GM12878 (cell line): ENCODE results near the gene COPG2. TPM values are rescaled to one million over a fixed set of nuclear protein-coding genes. Genes with fewer than 3 reads are reported as not detected.

Experiments
- ATAC-seq: fragments of 200-7000 bp; cut with Tn5 transposase; 3 replicates; pipeline ENCODE4 v1.9.1; 2020; ENCODE audit warnings: mild to moderate bottlenecking, moderate library complexity
- BruUV-seq: library from RNA; stranded (reverse); fragments of 400-500 nt; replicated peaks from 2 replicates; lab custom pipeline; 2021; lab: Mats Ljungman, UMichigan
- CTCF ChIA-PET: fragments of 300-600 bp; sonication (Branson Sonifier 250); formaldehyde crosslinking; extraction: SDS; loops from one replicate; lab custom pipeline; 2021; ENCODE audit warnings: inconsistent platforms; lab: Yijun Ruan, JAX
- POLR2A ChIA-PET: fragments of 350-600 bp; formaldehyde crosslinking; extraction: SDS; loops from one replicate; lab custom pipeline; 2021; ENCODE audit warnings: inconsistent platforms; lab: Charles Lee
- RAD21 ChIA-PET: fragments of 300-600 bp; sonication (Branson Sonifier 250); formaldehyde crosslinking; loops from one replicate; lab custom pipeline; 2023; ENCODE audit warnings: antibody characterized with exemption; ENCODE audit not compliant: unreplicated experiment; lab: Charles Lee
- SMC1A ChIA-PET: fragments of 300-600 bp; sonication (Branson Sonifier 250); formaldehyde crosslinking; loops from one replicate; lab custom pipeline; 2023; ENCODE audit not compliant: unreplicated experiment, uncharacterized antibody; lab: Charles Lee
- DNase-seq: peaks from one replicate; pipeline ENCODE4 v3.0.0-alpha.2; 2011; ENCODE audit warnings: low read depth, low spot score
- FAIRE-seq: peaks from 3 replicates; lab custom pipeline; 2011; peaks lifted over from hg19 to GRCh38; lab: Jason Lieb, UNC
- H2AFZ ChIP-seq: 2 replicates; pipeline ENCODE4 v1.6.0; 2011; ENCODE audit warnings: low read depth, low read length, control low read depth; ENCODE audit not compliant: control insufficient read depth
- H3K27ac ChIP-seq: 2 replicates; pipeline ENCODE4 v1.5.1; 2011; ENCODE audit warnings: control low read depth; ENCODE audit not compliant: control insufficient read depth, insufficient read depth
- H3K27me3 ChIP-seq, 2 experiments: replicated peaks in 1 of 2; 2 replicates each; pipeline versions ENCODE4 v1.6.0 to v1.6.1; 2011; ENCODE audit warnings: low read length in 1 of 2; ENCODE audit not compliant: control insufficient read depth in 2 of 2, insufficient read depth in 2 of 2
- H3K36me3 ChIP-seq, 2 experiments: 2 replicates each; pipeline ENCODE4 v1.5.1; 2011; ENCODE audit warnings: low read length in 1 of 2; ENCODE audit not compliant: control insufficient read depth in 2 of 2, insufficient read depth in 2 of 2
- H3K4me1 ChIP-seq: 2 replicates; pipeline ENCODE4 v1.6.1; 2011; ENCODE audit warnings: mild to moderate bottlenecking, low read length, moderate library complexity, mixed read lengths; ENCODE audit not compliant: control insufficient read depth, insufficient read depth
- H3K4me2 ChIP-seq: 2 replicates; pipeline ENCODE4 v1.6.0; 2011; ENCODE audit warnings: control low read depth; ENCODE audit not compliant: control insufficient read depth, insufficient read depth
- H3K4me3 ChIP-seq: fragments of 200-600 bp; sonication (generic); 2 replicates; pipeline ENCODE4 v1.5.1; 2016
- H3K79me2 ChIP-seq: 2 replicates; pipeline ENCODE4 v1.6.0; 2011; ENCODE audit warnings: low read length; ENCODE audit not compliant: control insufficient read depth, insufficient read depth
- H3K9ac ChIP-seq: 2 replicates; pipeline ENCODE4 v1.8.0; 2011; ENCODE audit warnings: low read length, control low read depth, mixed read lengths; ENCODE audit not compliant: control insufficient read depth, insufficient read depth
- H3K9me3 ChIP-seq: replicated peaks from 3 replicates; pipeline ENCODE4 v1.5.1; 2011; ENCODE audit warnings: mild to moderate bottlenecking, low read length; ENCODE audit not compliant: control insufficient read depth, insufficient read depth
- H4K20me1 ChIP-seq: 2 replicates; pipeline ENCODE4 v1.6.0; 2011; ENCODE audit not compliant: control insufficient read depth, insufficient read depth
- FOXM1 ChIP-seq: IDR thresholded peaks from 2 replicates; pipeline ENCODE4 v1.6.1; 2012; ENCODE audit warnings: low read depth, mild to moderate bottlenecking, inconsistent platforms, low read length, moderate library complexity
- MYC ChIP-seq: IDR thresholded peaks from 2 replicates; pipeline ENCODE4 v1.6.1; 2011; ENCODE audit warnings: mild to moderate bottlenecking, low read length, moderate library complexity, inconsistent platforms; ENCODE audit not compliant: insufficient read depth, insufficient replicate concordance, insufficient read length, severe bottlenecking
- NR2C2 ChIP-seq: IDR thresholded peaks from 2 replicates; pipeline ENCODE4 v1.6.1; 2011; ENCODE audit warnings: borderline replicate concordance, low read depth; ENCODE audit not compliant: control insufficient read depth, insufficient read length
- SRF ChIP-seq, 2 experiments: IDR thresholded peaks; 2 replicates each; pipeline ENCODE4 v1.6.1; 2011; ENCODE audit warnings: low read depth in 2 of 2, low read length in 2 of 2, mild to moderate bottlenecking in 1 of 2, moderate library complexity in 1 of 2
- TBL1XR1 ChIP-seq: IDR thresholded peaks from 2 replicates; pipeline ENCODE4 v1.6.1; 2012; ENCODE audit warnings: low read depth, low read length, improper control_type of control experiment
- TCF12 ChIP-seq: IDR thresholded peaks from 2 replicates; pipeline ENCODE4 v1.6.1; 2011; ENCODE audit warnings: low read depth, mild to moderate bottlenecking, low read length
- ZNF207 ChIP-seq: fragments of 450-650 bp; IDR thresholded peaks from 2 replicates; pipeline ENCODE4 v1.6.1; 2014; ENCODE audit warnings: antibody characterized with exemption, mild to moderate bottlenecking, borderline replicate concordance
- ZNF274 ChIP-seq: IDR thresholded peaks from one replicate; pipeline ENCODE4 v1.8.0; 2011; ENCODE audit not compliant: insufficient read length, insufficient read depth
- whole genome bisulfite sequencing: methylation state at CpG from one replicate; pipeline ENCODE4 v1.1.6; 2016; ENCODE audit warnings: low lambda C conversion rate; ENCODE audit not compliant: insufficient replicate concordance, insufficient coverage; ENCODE audit errors: missing lambda C conversion rate; 5-methylcytosine and 5-hydroxymethylcytosine counted together
- in situ Hi-C: fragments of 300-500 bp; cut with MboI; formaldehyde crosslinking; loops from 9 replicates; pipeline ENCODE4 v1.14.3; 2018; ENCODE audit warnings: mixed read lengths
- intact Hi-C: fragments of 100-400 bp; cut with micrococcal nuclease; formaldehyde crosslinking; loops from one replicate; pipeline ENCODE4 v1.14.2; 2022; ENCODE audit not compliant: unreplicated experiment
- polyA plus RNA-seq, 11 experiments: library from polyadenylated mRNA; depleted of rRNA in 4 of 11; unstranded in 6 of 11; stranded (reverse) in 5 of 11; fragments of >200 nt; fragmentation: Nextera tagmentation in 4 of 11; fragmentation: Illumina TruSeq in 1 of 11; extraction: Ambion mirVana in 4 of 11; extraction: Trizol in 1 of 11; gene quantifications; 1 replicate in 1 of 11; 2 replicates in 10 of 11; pipeline versions ENCODE4 v1.2.1 to v1.2.3, GENCODE V29; 2011 to 2016; ENCODE audit warnings: inconsistent platforms in 2 of 11, missing spikeins in 2 of 11, low read depth in 1 of 11
- total RNA-seq, 4 experiments: library from RNA; depleted of rRNA in 3 of 4; stranded (reverse); fragments of >200 nt in 3 of 4; fragmentation: Illumina TruSeq in 1 of 4; extraction: Trizol in 1 of 4; gene quantifications; 2 replicates each; pipeline versions ENCODE4 v1.2.1 to v1.2.3, GENCODE V29; 2013 to 2021
- TF ChIP-seq, protein P1 (sequence below): fragments of 450-650 bp; formaldehyde crosslinking; IDR thresholded peaks from 2 replicates; pipeline ENCODE4 v1.5.0; 2022; ENCODE audit warnings: mild to moderate bottlenecking, missing genetic modification characterization
- TF ChIP-seq, protein P2 (sequence below): fragments of 450-650 bp; IDR thresholded peaks from 2 replicates; pipeline ENCODE4 v1.6.1; 2016; ENCODE audit warnings: mild to moderate bottlenecking, moderate library complexity, borderline replicate concordance

COPG2 gene
- total and polyA plus RNA-seq, 10 of the 15 experiments (the other 5 are each of a cell fraction or from before 2014, with no cell fraction given): 3.4 to 37.8 (median 16.7) TPM

DNA sequence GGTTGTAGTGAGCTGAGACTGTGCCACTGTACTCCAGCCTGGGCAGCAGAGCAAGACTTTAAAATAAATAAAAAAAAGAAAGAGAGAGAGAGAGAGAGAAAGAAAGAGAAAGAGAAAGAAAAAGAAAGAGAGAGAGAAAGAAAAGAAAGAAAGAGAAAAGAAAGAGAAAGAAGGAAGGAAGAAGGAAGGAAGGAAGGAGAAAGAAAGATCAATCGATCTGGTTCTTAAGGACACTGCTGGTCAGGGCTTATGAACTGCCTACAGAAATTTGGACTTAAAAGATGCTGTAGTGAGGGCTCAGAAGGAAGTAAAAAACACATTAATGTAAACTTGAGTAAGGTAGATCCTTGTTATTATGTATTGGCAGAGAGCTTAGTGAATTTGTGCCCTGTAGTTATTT lies 62.4 kb downstream of the COPG2 start:
- ATAC-seq (no peak), FAIRE-seq (no peak), DNase-seq (no peak)
- 100% methylated on average over 1 of the region's 1 CpG for WGBS
- no TSS peak for BruUV-seq
- no peak for TF ChIP-seq TBL1XR1
- Histone ChIP-seq H3K79me2 (no peaks in the 10 kb centered on the region), H3K9ac (no peak overlapping the region), H3K4me1 (no peaks in the 10 kb centered on the region), H3K27me3 (no peaks in the 10 kb centered on the region), H4K20me1 (no peaks in the 10 kb centered on the region), H3K4me3 (no peak overlapping the region), H3K27ac (no peak overlapping the region), H3K36me3 (peaks cover 0 to 3% of the 10 kb centered on the region in 2 experiments), H3K4me2 (no peak overlapping the region), H3K9me3 (no peaks in the 10 kb centered on the region), H2AFZ (no peak overlapping the region)
- in situ Hi-C loops: no loop called here
- intact Hi-C loops: no loop called here
- SMC1A ChIA-PET: interaction anchor here (0.7 kb wide), 1 partner anchor 16 kb away, joined by 5 read pairs; no protein-coding TSS in a partner anchor
- RAD21 ChIA-PET: no interaction called here
- POLR2A ChIA-PET: no interaction called here
- CTCF ChIA-PET: no interaction called here

DNA sequence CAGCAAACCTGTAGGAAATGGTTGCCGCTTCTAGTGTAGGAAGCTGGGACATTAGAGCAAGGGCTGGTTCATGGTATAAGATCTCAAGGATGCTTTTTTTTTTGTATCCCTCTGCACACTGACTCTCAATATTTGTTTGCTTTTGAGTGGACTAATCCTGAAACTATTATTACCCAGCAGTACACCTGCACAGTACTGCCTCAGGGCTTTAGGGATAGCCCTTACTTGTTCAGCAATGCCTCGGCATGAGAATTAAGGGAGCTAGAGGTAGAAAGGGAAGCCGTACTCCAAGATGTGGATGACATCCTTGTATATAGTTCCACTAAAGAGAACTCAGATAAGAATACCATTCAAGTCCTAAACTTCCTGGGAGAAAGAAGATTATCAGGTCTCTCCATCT lies 70.5 kb downstream of the COPG2 start:
- intact Hi-C loops (no loop called here), in situ Hi-C loops (no loop called here)
- CTCF ChIA-PET: no interaction called here
- H3K9ac ChIP-seq: no peak overlapping the region
- no peaks in the 10 kb centered on the region for H3K9me3 ChIP-seq
- no peak overlapping the region for H2AFZ ChIP-seq
- no peak overlapping the region for H3K4me2 ChIP-seq
- no TSS peak for BruUV-seq
- DNase-seq (no peak), ATAC-seq (no peak), FAIRE-seq (no peak)
- H3K27me3 ChIP-seq: no peaks in the 10 kb centered on the region
- H3K4me3 ChIP-seq: no peak overlapping the region
- no peaks in the 10 kb centered on the region for H3K36me3 ChIP-seq
- H3K27ac ChIP-seq: no peak overlapping the region
- SMC1A ChIA-PET: no interaction called here
- POLR2A ChIA-PET: no interaction called here
- no peaks in the 10 kb centered on the region for H3K79me2 ChIP-seq
- RAD21 ChIA-PET: interaction anchor here (0.9 kb wide), 1 partner anchor 10 kb away, joined by 3 read pairs; no protein-coding TSS in a partner anchor
- no peaks in the 10 kb centered on the region for H4K20me1 ChIP-seq
- H3K4me1 ChIP-seq: no peaks in the 10 kb centered on the region
- WGBS: 100% methylated on average over 3 of the region's 3 CpGs
- TF ChIP-seq, protein P1, sequence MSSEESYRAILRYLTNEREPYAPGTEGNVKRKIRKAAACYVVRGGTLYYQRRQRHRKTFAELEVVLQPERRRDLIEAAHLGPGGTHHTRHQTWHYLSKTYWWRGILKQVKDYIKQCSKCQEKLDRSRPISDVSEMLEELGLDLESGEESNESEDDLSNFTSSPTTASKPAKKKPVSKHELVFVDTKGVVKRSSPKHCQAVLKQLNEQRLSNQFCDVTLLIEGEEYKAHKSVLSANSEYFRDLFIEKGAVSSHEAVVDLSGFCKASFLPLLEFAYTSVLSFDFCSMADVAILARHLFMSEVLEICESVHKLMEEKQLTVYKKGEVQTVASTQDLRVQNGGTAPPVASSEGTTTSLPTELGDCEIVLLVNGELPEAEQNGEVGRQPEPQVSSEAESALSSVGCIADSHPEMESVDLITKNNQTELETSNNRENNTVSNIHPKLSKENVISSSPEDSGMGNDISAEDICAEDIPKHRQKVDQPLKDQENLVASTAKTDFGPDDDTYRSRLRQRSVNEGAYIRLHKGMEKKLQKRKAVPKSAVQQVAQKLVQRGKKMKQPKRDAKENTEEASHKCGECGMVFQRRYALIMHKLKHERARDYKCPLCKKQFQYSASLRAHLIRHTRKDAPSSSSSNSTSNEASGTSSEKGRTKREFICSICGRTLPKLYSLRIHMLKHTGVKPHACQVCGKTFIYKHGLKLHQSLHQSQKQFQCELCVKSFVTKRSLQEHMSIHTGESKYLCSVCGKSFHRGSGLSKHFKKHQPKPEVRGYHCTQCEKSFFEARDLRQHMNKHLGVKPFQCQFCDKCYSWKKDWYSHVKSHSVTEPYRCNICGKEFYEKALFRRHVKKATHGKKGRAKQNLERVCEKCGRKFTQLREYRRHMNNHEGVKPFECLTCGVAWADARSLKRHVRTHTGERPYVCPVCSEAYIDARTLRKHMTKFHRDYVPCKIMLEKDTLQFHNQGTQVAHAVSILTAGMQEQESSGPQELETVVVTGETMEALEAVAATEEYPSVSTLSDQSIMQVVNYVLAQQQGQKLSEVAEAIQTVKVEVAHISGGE (CRISPR knock-in tag): no peak
- TF ChIP-seq ZNF274 (no peak), MYC (no peak), ZNF207 (no peak), TCF12 (no peak), FOXM1 (no peak), NR2C2 (no peak), SRF (IDR thresholded peaks at IDR 0.05; ENCODE audit: low read depth in 2 of 2, low read length in 2 of 2) (no peak)
- TF ChIP-seq, protein P2, sequence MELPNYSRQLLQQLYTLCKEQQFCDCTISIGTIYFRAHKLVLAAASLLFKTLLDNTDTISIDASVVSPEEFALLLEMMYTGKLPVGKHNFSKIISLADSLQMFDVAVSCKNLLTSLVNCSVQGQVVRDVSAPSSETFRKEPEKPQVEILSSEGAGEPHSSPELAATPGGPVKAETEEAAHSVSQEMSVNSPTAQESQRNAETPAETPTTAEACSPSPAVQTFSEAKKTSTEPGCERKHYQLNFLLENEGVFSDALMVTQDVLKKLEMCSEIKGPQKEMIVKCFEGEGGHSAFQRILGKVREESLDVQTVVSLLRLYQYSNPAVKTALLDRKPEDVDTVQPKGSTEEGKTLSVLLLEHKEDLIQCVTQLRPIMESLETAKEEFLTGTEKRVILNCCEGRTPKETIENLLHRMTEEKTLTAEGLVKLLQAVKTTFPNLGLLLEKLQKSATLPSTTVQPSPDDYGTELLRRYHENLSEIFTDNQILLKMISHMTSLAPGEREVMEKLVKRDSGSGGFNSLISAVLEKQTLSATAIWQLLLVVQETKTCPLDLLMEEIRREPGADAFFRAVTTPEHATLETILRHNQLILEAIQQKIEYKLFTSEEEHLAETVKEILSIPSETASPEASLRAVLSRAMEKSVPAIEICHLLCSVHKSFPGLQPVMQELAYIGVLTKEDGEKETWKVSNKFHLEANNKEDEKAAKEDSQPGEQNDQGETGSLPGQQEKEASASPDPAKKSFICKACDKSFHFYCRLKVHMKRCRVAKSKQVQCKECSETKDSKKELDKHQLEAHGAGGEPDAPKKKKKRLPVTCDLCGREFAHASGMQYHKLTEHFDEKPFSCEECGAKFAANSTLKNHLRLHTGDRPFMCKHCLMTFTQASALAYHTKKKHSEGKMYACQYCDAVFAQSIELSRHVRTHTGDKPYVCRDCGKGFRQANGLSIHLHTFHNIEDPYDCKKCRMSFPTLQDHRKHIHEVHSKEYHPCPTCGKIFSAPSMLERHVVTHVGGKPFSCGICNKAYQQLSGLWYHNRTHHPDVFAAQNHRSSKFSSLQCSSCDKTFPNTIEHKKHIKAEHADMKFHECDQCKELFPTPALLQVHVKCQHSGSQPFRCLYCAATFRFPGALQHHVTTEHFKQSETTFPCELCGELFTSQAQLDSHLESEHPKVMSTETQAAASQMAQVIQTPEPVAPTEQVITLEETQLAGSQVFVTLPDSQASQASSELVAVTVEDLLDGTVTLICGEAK: no peak
